ENCODE results near the gene FAM180A. TPM values are rescaled to one million over a fixed set of nuclear protein-coding genes. Genes with fewer than 3 reads are reported as not detected.
A peak's percentile ranks its signal among the peaks of the same experiment; 100 is the strongest.

The FAM180A gene
- total RNA-seq, 2 donors from 2014 or later, result not detected

GRCh38 chr7:135685306-135686084 is 63.1 kb downstream of the FAM180A start:
- no peak overlapping the region for H3K27ac Mint-ChIP-seq
- H3K27ac ChIP-seq (ENCODE audit: low read depth, low read length), result no peak overlapping the region
- H3K27me3 Mint-ChIP-seq (ENCODE audit: insufficient read depth), result no peaks in the 10 kb centered on the region
- H3K4me1 Mint-ChIP-seq, result peaks cover 11% of the 10 kb centered on the region
- no peak overlapping the region for H3K4me3 ChIP-seq (ENCODE audit: low read length)
- no peaks in the 10 kb centered on the region for H3K9me3 Mint-ChIP-seq
- no peak overlapping the region for H3K9ac ChIP-seq (ENCODE audit: extremely low read depth, low read length, poor library complexity, severe bottlenecking)
- H3K9me3 ChIP-seq (ENCODE audit: control insufficient read depth, low read length), result no peaks in the 10 kb centered on the region
- WGBS, 2 experiments (ENCODE audit: insufficient coverage in 1 of 2, insufficient read length in 1 of 2), result 86 to 90% methylated on average over 8 to 9 of the region's 9 CpGs
- H3K27me3 ChIP-seq (ENCODE audit: control insufficient read depth, insufficient read depth, low read length, poor library complexity, severe bottlenecking), result no peaks in the 10 kb centered on the region
- H3K4me3 Mint-ChIP-seq, result no peak overlapping the region
- no peak for TF ChIP-seq CTCF (conservative IDR thresholded peaks at IDR 0.05)
- peaks cover 5% of the 10 kb centered on the region for H3K36me3 ChIP-seq (ENCODE audit: control insufficient read depth, insufficient read depth, low read length)
- no peak for DNase-seq
- H3K4me1 ChIP-seq (ENCODE audit: control insufficient read depth, insufficient read depth, low read length), result no peaks in the 10 kb centered on the region
- H3K36me3 Mint-ChIP-seq (ENCODE audit: low read depth), result peaks cover 28% of the 10 kb centered on the region

- no peaks in the 10 kb centered on the region for H3K27me3 Mint-ChIP-seq (ENCODE audit: insufficient read depth)
- TF ChIP-seq CTCF (conservative IDR thresholded peaks at IDR 0.05), result no peak
Measured at GRCh38 chr7:135684699-135685098, 63.9 kb downstream of the FAM180A start.

GRCh38 chr7:135684136-135684535 is 64.5 kb downstream of the FAM180A start:
- TF ChIP-seq CTCF (conservative IDR thresholded peaks at IDR 0.05), result no peak
- Mint-ChIP-seq H3K27me3 (ENCODE audit: insufficient read depth) (no peaks in the 10 kb centered on the region), H3K36me3 (ENCODE audit: low read depth) (peaks cover 21% of the 10 kb centered on the region), H3K4me1 (peaks cover 11% of the 10 kb centered on the region), H3K9me3 (no peaks in the 10 kb centered on the region), H3K4me3 (no peak overlapping the region), H3K27ac (no peak overlapping the region)
- Histone ChIP-seq H3K36me3 (ENCODE audit: control insufficient read depth, insufficient read depth, low read length) (no peaks in the 10 kb centered on the region), H3K27me3 (ENCODE audit: control insufficient read depth, insufficient read depth, low read length, poor library complexity, severe bottlenecking) (no peaks in the 10 kb centered on the region), H3K9me3 (ENCODE audit: control insufficient read depth, low read length) (no peaks in the 10 kb centered on the region), H3K4me1 (ENCODE audit: control insufficient read depth, insufficient read depth, low read length) (no peaks in the 10 kb centered on the region), H3K9ac (ENCODE audit: extremely low read depth, low read length, poor library complexity, severe bottlenecking) (no peak overlapping the region), H3K27ac (ENCODE audit: low read depth, low read length) (no peak overlapping the region), H3K4me3 (ENCODE audit: low read length) (no peak overlapping the region)
- DNase-seq, result peak; percentile 59
- WGBS, 2 experiments (ENCODE audit: insufficient coverage in 1 of 2, insufficient read length in 1 of 2), result 70 to 81% methylated on average over 3 of the region's 3 CpGs

More at GRCh38 chr7:135684699-135685098, 63.9 kb downstream of the FAM180A start:
- Mint-ChIP-seq H3K36me3 (ENCODE audit: low read depth) (peaks cover 27% of the 10 kb centered on the region), H3K9me3 (no peaks in the 10 kb centered on the region), H3K27ac (no peak overlapping the region), H3K4me3 (no peak overlapping the region), H3K4me1 (peaks cover 11% of the 10 kb centered on the region)
- DNase-seq, result no peak
- no peaks in the 10 kb centered on the region for H3K9me3 ChIP-seq (ENCODE audit: control insufficient read depth, low read length)
- 97 to 100% methylated on average over 4 to 5 of the region's 5 CpGs for WGBS, 2 experiments (ENCODE audit: insufficient coverage in 1 of 2, insufficient read length in 1 of 2)
- no peak overlapping the region for H3K9ac ChIP-seq (ENCODE audit: extremely low read depth, low read length, poor library complexity, severe bottlenecking)
- no peaks in the 10 kb centered on the region for H3K27me3 ChIP-seq (ENCODE audit: control insufficient read depth, insufficient read depth, low read length, poor library complexity, severe bottlenecking)
- no peak overlapping the region for H3K4me3 ChIP-seq (ENCODE audit: low read length)
- no peaks in the 10 kb centered on the region for H3K4me1 ChIP-seq (ENCODE audit: control insufficient read depth, insufficient read depth, low read length)
- no peak overlapping the region for H3K27ac ChIP-seq (ENCODE audit: low read depth, low read length)
- H3K36me3 ChIP-seq (ENCODE audit: control insufficient read depth, insufficient read depth, low read length), result peaks cover 5% of the 10 kb centered on the region
